Fibroblast of lung (primary cell): Measurements from ENCODE around the gene COBL. TPM values are rescaled to one million over a fixed set of nuclear protein-coding genes. Genes with fewer than 3 reads are reported as not detected.

Experiments
- DNase-seq, 2 donors: peaks; one replicate each; pipeline versions ENCODE4 v3.0.0 to v3.0.0-alpha.2; 2010; ENCODE audit warnings: low read depth in 2 of 2
- H2AFZ ChIP-seq: 2 replicates; pipeline ENCODE4 v1.5.1; 2012; ENCODE audit warnings: low read length, control low read depth, inconsistent platforms
- H3K27ac ChIP-seq: 2 replicates; pipeline ENCODE4 v1.5.1; 2011; ENCODE audit warnings: low read length, control low read depth; ENCODE audit not compliant: insufficient read depth
- H3K27me3 ChIP-seq: 2 replicates; pipeline ENCODE4 v1.5.1; 2011; ENCODE audit warnings: mild to moderate bottlenecking, low read length; ENCODE audit not compliant: control insufficient read depth, insufficient read depth
- H3K36me3 ChIP-seq: 2 replicates; pipeline ENCODE4 v1.5.1; 2011; ENCODE audit warnings: low read length; ENCODE audit not compliant: control insufficient read depth, insufficient read depth
- H3K4me1 ChIP-seq: 2 replicates; pipeline ENCODE4 v1.5.1; 2011; ENCODE audit warnings: low read length; ENCODE audit not compliant: control insufficient read depth, insufficient read depth; ENCODE audit errors: extremely low read depth
- H3K4me2 ChIP-seq: 2 replicates; pipeline ENCODE4 v1.5.1; 2011; ENCODE audit warnings: low read length, control low read depth; ENCODE audit not compliant: insufficient read depth; ENCODE audit errors: extremely low read depth
- H3K4me3 ChIP-seq, 4 experiments: fragments of 200-600 bp in 1 of 4; sonication (generic) in 1 of 4; replicated peaks in 1 of 4; 2 replicates each; pipeline ENCODE4 v1.5.1; 2011 to 2016; ENCODE audit warnings: low read length in 4 of 4, low read depth in 3 of 4, mild to moderate bottlenecking in 3 of 4, control low read depth in 2 of 4, inconsistent platforms in 1 of 4, mixed read lengths in 1 of 4; ENCODE audit not compliant: insufficient read depth in 1 of 4; ENCODE audit errors: control extremely low read depth in 1 of 4
- H3K79me2 ChIP-seq: 2 replicates; pipeline ENCODE4 v1.5.1; 2012; ENCODE audit warnings: mild to moderate bottlenecking, low read length, inconsistent platforms; ENCODE audit not compliant: control insufficient read depth, insufficient read depth
- H3K9ac ChIP-seq: 2 replicates; pipeline ENCODE4 v1.5.1; 2011; ENCODE audit warnings: mild to moderate bottlenecking, low read length, control low read depth; ENCODE audit not compliant: insufficient read depth
- H3K9me3 ChIP-seq: 2 replicates; pipeline ENCODE4 v1.5.1; 2012; ENCODE audit warnings: low read depth, low read length; ENCODE audit not compliant: control insufficient read depth, insufficient read depth
- H4K20me1 ChIP-seq: 2 replicates; pipeline ENCODE4 v1.5.1; 2011; ENCODE audit warnings: low read length; ENCODE audit not compliant: control insufficient read depth, insufficient read depth; ENCODE audit errors: extremely low read depth
- CTCF ChIP-seq, 2 donors: IDR thresholded peaks in 1 of 2; conservative IDR thresholded peaks in 1 of 2; 1 replicate in 1 of 2; 2 replicates in 1 of 2; pipeline ENCODE4 v1.5.1; 2011 to 2012; ENCODE audit warnings: low read length in 2 of 2, control low read depth in 1 of 2, inconsistent platforms in 1 of 2, low read depth in 1 of 2, mild to moderate bottlenecking in 1 of 2
- EZH2 ChIP-seq: IDR thresholded peaks from 2 replicates; pipeline ENCODE4 v1.5.1; 2012; ENCODE audit warnings: low read length, control low read depth, mild to moderate bottlenecking; ENCODE audit errors: missing control alignments
- polyA plus RNA-seq, 2 donors: library from polyadenylated mRNA; depleted of rRNA in 1 of 2; stranded (reverse) in 1 of 2; unstranded in 1 of 2; fragments of >200 nt; gene quantifications; 2 replicates each; pipeline ENCODE4 v1.2.1, GENCODE V29; 2011 to 2012; ENCODE audit warnings: missing spikeins in 1 of 2
- total RNA-seq: library from RNA; depleted of rRNA; stranded (reverse); fragments of >200 nt; gene quantifications from 2 replicates; pipeline ENCODE4 v1.2.1, GENCODE V29; 2014

The COBL gene
- total and polyA plus RNA-seq, 2 donors (not counting 1 experiment from before 2014, with no cell fraction given) = 0.10 to 0.33 TPM

GRCh38 chr7:51329696-51330263 lies 13.2 kb upstream of the COBL start:
- Histone ChIP-seq H3K9ac (no peak overlapping the region), H3K9me3 (no peaks in the 10 kb centered on the region), H3K36me3 (no peaks in the 10 kb centered on the region), H3K4me3 (no peak overlapping the region), H4K20me1 (no peaks in the 10 kb centered on the region), H3K27ac (no peak overlapping the region), H3K27me3 (no peaks in the 10 kb centered on the region), H3K79me2 (no peaks in the 10 kb centered on the region), H3K4me2 (no peak overlapping the region), H3K4me1 (no peaks in the 10 kb centered on the region), H2AFZ (no peak overlapping the region)
- TF ChIP-seq CTCF (conservative IDR thresholded peaks at IDR 0.05 in 1 of 2, IDR thresholded peaks at IDR 0.05 in 1 of 2; ENCODE audit: low read depth in 1 of 2, low read length in 2 of 2) = no peak
- no peak for TF ChIP-seq EZH2
- no peak for DNase-seq

DNA sequence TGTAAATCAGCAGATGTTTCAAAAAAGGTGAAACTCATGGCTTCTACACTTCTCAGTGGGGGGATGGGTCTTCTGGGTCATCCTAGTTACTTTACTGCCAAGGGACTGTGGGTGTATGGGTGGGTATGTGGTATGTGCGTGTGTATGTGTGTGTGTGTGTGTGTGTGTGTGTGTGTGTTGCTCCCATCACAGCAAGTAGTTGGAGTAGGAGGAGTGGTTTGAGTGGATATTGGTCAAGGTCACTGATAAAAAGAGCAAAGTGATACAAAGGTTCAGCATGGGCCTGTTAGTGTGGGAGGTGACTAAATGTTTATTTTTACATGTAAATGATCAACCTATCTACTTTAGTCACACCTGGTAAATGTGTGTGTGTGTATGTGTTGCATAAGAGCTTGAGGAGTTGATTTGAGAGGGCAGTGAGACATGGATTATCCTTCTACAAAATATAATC lies 11.8 kb upstream of the COBL start:
- H4K20me1 ChIP-seq = no peaks in the 10 kb centered on the region
- no peak overlapping the region for H3K4me3 ChIP-seq
- no peaks in the 10 kb centered on the region for H3K79me2 ChIP-seq
- no peaks in the 10 kb centered on the region for H3K4me1 ChIP-seq
- H3K9ac ChIP-seq = no peak overlapping the region
- no peak overlapping the region for H3K27ac ChIP-seq
- no peaks in the 10 kb centered on the region for H3K36me3 ChIP-seq
- H3K9me3 ChIP-seq = no peaks in the 10 kb centered on the region
- no peak overlapping the region for H3K4me2 ChIP-seq
- H2AFZ ChIP-seq = no peak overlapping the region
- DNase-seq = no peak
- no peaks in the 10 kb centered on the region for H3K27me3 ChIP-seq
- TF ChIP-seq EZH2 = no peak

GRCh38 chr7:51327287-51327717 lies 10.7 kb upstream of the COBL start:
- no peak overlapping the region for H3K4me2 ChIP-seq
- no peak overlapping the region for H2AFZ ChIP-seq
- no peak overlapping the region for H3K4me3 ChIP-seq

More at GRCh38 chr7:51327287-51327717, 10.7 kb upstream of the COBL start:
- Histone ChIP-seq H3K27me3 (no peaks in the 10 kb centered on the region), H3K27ac (no peak overlapping the region), H3K79me2 (no peaks in the 10 kb centered on the region), H3K9ac (no peak overlapping the region), H4K20me1 (no peaks in the 10 kb centered on the region), H3K9me3 (no peaks in the 10 kb centered on the region), H3K36me3 (no peaks in the 10 kb centered on the region), H3K4me1 (no peaks in the 10 kb centered on the region)
- TF ChIP-seq EZH2 (no peak), CTCF (conservative IDR thresholded peaks at IDR 0.05 in 1 of 2, IDR thresholded peaks at IDR 0.05 in 1 of 2; ENCODE audit: low read depth in 1 of 2, low read length in 2 of 2) (no peak)
- no peak for DNase-seq
